Measurements from ENCODE around the gene RAB3C.
"Not testable (repeated sequence)": the region's sequence is repeated elsewhere in the genome, so short reads cannot be mapped to it uniquely, and the experiment has no call there.

Gene RAB3C

GRCh38 chr5:58582803-58583491, at the start of gene RAB3C:
Gene RAB3C, plus strand, starts transcription at chr5:58583075. Its CDS starts 134 bp downstream, at chr5:58583209.
- DNase-seq: peak; percentile 96

- not testable (repeated sequence) for DNase-seq
These were observed 40.9 kb upstream of the RAB3C start for GRCh38 chr5:58541935-58542334.

DNA sequence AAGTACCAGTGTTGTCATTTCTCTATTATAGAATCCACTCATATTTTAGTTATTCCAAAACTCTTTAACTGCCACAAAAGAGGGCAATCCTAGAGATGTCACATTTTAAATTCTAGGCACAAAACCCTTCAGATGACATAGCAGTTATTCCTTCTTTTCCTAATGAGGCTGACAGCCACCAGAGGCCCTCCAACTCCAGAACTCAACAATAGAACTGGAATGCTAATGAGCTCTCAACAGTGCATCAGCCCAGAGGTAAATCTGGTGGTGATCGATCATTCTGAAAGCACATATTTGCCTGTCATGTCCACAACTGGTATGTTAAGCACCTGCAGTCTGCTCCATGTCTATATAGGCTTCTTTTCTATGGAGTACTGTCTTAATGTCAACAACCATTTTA, 40.2 kb upstream of the RAB3C start:
- DNase-seq: no peak

- no peak for DNase-seq
These were observed 39.2 kb upstream of the RAB3C start for GRCh38 chr5:58543723-58544122.

DNA sequence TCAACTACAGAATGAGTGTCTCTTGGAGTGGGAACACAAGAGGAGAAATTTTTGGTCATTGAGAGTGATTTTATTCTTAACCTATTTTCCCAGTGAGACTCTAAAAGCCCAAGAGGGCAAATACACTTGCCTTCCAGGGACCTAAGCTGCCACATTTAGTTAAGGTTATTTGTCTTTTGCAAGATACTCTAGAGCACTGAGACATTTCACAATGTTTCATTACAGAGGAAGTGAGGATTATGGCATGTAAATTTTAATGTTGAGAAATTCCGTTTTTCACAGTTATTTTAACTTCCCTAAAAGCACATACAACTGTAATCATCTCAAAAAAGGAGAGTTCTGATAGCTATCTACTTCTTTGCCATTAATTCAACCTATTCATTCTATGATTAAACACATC, 38.7 kb upstream of the RAB3C start:
- DNase-seq: no peak

DNA sequence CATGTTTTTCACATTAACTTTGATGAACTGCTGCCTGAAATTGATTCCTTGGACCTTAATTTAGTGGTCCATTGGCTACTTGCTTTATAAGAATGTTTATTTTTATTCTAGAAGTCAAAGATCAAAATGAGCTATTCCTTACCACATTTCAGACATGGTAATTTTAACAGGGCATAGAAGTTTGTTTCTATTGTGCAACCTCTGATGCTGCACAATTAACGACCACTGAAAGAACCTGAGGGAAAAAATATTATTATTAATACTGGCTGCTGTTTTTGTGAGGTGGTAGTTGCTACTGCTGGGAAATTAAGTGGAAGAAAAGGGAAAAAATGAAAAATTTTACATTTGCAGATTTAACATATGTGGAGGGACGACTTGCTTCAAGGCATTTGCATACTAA, 37.9 kb upstream of the RAB3C start:
- DNase-seq: no peak

DNA sequence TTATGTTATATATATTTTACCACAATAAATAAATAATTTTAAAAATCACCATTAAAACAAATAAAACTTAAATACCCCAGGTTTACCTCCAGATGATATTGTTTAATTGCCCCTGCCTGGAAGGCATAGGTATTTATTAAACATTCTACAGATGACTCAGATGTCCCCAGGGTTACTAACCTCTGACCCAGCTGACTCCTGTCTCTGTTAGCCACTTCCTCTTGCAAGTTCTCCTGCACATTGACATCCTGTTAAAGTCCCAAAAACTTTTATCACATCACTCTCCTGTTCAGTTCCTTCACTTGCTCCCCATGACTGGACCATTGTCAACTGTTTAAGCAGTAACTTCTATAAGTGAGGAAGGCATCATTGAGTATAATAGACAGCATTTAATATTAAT, 37.0 kb upstream of the RAB3C start:
- DNase-seq: no peak

DNA sequence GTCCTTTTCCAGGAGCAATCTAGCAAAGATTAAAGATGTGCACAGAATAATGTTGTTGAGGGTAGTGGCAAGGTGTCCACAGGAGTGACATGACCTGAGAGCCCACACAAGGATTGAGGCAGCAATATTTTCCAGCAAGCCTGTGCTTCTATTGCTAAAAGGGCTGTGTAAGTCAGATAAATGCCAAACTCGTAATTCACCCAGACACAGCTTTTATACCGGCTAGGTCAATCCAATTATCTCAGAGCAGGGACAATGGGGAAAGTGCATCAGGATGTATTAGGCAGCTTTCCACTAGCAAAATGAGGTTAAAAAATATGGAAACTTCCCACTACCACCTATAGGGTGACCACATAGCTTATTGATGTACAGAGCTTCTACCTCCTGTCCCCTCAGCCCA, 34.8 kb upstream of the RAB3C start:
- no peak for DNase-seq

DNA sequence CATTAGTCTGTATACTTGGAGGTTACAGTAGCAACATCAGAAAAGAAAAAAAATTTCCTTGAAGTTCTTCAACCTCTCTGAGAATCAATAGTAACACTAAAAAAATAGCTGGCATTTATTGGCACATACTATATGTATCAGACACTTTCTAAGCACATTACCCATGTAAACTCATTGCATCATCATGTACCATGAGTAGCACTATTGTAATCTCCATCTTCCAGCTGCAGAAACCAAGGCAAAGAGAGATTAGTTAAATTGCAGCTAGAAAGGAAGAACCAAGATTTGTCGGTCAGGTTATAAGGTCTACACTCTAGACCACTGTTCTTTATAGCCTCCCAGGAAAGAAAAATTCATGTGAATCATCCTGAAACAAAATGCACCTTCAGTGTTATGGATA, 31.4 kb upstream of the RAB3C start:
- DNase-seq: no peak

DNA sequence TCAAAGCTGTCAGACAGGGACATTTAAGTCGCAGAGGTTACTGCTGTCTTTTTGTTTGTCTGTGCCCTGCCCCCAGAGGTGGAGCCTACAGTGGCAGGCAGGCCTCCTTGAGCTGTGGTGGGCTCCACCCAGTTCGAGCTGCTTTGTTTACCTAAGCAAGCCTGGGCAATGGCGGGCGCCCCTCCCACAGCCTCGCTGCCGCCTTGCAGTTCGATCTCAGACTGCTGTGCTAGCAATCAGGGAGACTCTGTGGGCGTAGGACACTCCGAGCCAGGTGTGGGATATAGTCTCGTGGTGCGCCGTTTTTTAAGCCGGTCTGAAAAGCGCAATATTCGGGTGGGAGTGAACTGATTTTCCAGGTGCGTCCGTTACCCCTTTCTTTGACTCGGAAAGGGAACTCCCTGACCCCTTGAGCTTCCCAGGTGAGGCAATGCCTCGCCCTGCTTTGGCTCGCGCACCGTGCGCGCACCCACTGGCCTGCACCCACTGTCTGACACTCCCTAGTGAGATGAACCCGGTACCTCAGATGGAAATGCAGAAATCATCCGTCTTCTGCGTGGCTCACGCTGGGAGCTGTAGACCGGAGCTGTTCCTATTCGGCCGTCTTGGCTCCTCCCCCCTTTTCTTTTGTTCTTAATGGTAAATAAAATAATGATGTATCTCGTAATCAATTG, 25.1 kb upstream of the RAB3C start:
- not testable (repeated sequence) for DNase-seq

GRCh38 chr5:58563016-58563700, 19.7 kb upstream of the RAB3C start:
- not testable (repeated sequence) for DNase-seq

DNA sequence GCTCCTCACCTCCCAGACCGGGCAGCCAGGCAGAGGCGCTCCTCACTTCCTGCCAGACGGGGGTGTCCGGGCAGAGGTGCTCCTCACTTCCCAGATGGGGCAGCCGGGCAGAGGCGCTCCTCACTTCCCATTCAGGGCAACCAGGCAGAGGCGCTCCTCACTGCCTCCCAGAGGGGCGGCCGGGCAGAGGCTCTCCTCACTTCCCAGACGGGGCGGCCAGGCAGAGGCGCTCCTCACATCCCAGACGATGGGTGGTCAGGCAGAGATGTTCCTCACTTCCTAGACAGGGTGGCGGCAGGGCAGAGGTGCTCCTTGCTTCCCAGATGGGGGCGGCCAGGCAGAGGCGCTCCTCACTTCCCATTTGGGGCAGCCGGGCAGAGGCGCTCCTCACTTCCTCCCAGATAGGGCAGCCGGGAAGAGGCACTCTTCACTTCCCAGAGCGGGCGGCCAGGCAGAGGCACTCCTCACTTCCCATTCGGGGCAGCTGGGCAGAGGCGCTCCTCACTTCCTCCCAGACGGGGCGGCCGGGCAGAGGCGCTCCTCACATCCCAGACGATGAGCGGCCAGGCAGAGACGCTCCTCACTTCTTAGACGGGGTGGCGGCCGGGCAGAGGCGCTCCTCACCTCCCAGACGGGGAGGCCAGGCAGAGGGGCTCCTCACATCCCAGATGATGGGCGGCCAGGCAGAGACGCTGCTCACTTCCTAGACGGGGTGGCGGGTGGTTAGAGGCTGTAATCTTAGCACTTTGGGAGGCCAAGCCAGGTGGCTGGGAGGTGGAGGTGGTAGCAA, 18.6 kb upstream of the RAB3C start:
- DNase-seq: not testable (repeated sequence)

- no peak for DNase-seq
These were observed 17.8 kb upstream of the RAB3C start for GRCh38 chr5:58565033-58565432.

DNA sequence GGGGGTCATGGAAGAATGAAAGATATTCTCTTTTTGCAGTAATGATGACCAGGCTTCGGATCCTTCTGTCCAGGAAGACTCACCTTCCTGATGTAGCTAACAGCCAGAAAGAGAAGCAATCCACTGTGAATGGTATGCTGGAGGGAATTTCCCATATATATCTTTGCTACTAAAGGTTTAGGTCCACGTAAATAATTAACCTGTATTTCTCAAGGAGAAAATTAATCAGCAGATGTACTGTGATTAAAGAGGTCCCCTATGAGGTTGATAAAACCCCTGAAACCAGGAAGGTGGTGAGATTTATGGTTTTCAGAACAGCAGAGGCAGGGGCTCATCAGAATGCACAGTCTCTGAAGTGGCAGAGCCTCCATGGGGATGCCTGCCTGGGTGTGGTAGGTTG, 11.4 kb upstream of the RAB3C start:
- no peak for DNase-seq

- not testable (repeated sequence) for DNase-seq
These were observed 9.9 kb upstream of the RAB3C start for GRCh38 chr5:58572973-58573372.

- no peak for DNase-seq
These were observed 3.1 kb upstream of the RAB3C start for GRCh38 chr5:58579781-58580180.

DNA sequence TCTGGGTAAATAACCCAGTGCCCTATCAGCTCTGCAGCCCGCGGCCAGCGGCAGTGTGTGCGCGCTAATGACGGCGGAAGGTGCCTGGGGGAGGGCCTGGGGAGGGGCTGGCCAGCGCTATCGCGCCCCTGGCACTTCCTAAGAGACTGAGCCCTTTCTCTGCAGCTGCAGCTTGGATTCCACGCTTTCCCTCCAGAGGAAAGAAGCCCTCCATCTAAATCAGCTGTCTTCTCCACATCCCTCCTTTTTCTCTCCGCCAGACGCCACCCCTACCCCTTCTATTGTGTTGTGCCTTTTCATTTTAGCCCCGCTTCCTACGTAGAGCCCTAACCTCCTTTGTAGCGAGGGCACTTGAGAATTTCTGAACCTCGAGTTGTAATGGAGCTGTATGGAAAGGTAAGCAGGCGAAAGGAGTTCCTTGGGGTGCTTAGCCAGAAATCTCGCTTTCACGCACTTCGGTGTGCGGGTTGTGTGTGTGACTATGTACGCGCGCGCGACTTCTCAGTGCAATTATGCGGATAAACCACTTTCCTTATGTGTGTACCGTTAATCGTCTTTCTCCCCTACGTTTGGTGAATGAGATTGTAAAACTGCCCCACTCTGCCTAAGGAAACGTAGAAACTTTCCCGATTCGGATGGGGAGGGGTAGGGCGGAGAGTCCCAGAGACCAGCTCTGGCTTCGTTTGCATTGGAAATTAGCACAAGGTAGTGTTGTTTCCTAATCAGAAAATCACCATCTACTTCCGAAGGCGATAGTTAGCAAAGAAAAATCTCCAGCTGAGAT, 664 bp upstream of the RAB3C start:
- DNase-seq: no peak

DNA sequence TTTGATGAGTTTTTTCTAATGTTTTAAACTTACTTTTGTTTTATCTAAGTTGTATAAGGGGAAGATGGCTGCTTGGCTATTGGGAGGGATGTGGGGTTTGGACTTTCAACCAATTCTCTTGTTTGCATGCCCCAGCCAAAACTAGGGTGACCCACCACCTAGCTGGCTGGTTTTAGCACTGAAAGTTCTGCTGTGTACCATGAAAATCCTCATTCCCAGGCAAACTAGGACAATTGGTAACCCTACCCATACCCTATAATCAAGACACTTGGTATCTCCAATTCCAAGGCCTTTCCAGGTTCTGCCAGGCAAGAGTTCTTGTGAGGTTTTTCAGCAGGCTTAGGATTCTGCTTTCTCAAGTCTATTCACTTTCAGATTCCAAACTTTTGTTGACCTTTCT, 13.1 kb downstream of the RAB3C start:
- DNase-seq: no peak

DNA sequence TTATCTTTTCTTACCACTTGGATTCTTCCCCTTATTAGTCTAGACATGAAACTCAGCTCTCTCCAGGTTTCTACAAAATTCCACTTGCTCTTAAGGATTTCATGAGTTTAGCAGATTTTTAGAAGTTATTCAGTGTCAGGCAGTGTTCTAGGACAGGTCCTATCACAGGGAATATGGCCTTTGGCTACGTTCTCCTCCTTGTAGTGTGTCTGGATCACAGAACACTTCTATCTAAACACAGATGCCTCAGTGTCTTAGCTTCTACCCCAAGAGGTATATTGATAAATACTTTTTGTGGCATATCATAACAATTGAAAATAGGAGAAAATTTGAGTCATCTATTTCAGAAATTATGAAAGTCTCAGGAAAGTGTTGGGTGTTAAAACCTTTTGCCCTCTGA, 15.6 kb downstream of the RAB3C start:
- DNase-seq: no peak

DNA sequence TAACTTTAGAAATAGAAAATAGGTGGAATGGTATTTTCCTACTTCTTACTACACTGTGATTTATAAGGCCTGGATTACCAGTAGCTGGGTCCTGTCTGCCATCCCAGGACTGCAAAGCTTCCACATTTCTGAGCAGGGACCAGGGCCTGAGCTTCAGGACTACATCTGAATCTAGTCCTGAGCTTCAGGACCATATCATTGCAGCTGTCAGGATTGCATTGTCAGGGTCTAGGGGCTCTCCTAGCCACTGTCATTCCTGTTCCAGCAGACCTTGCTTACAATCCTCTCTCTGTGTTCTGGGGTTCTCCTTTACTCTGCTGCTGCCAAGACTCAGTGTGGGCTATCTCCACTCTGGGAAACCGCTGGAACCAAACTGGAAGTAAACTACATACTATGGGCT, 16.3 kb downstream of the RAB3C start:
- no peak for DNase-seq

- not testable (repeated sequence) for DNase-seq
These were observed 17.7 kb downstream of the RAB3C start for GRCh38 chr5:58600613-58601012.

GRCh38 chr5:58602889-58603288, 20.0 kb downstream of the RAB3C start:
- not testable (repeated sequence) for DNase-seq

All from femur (tissue), 1 donor.